ENCODE measurements around the gene HABP2. TPM values are rescaled to one million over a fixed set of nuclear protein-coding genes. Genes with fewer than 3 reads are reported as not detected.

HABP2 gene
- total RNA-seq, 1 experiment from 2014 or later = 0.09 TPM

GRCh38 chr10:113620936-113621335, 68.1 kb downstream of the HABP2 start:
- ChIA-PET CTCF (no interaction called here), POLR2A (no interaction called here)
- Mint-ChIP-seq H3K4me1 (peaks cover 49% of the 10 kb centered on the region), H3K27me3 (ENCODE audit: low read depth) (peaks cover 14% of the 10 kb centered on the region; the same call in 1 of the 2 replicates), H3K4me3 (no peak overlapping the region), H3K27ac (no peak overlapping the region), H3K36me3 (no peaks in the 10 kb centered on the region), H3K9me3 (no peaks in the 10 kb centered on the region)
- DNase-seq (ENCODE audit: low spot score) (no peak), ATAC-seq (no peak)
- TF ChIP-seq IRF1 (CRISPR knock-in tag; IDR thresholded peaks at IDR 0.05) = no peak
- no peak for TF ChIP-seq JUN (CRISPR knock-in tag; IDR thresholded peaks at IDR 0.05)
- no peak for TF ChIP-seq ATF1 (CRISPR knock-in tag; IDR thresholded peaks at IDR 0.05)
- TF ChIP-seq EMX1 (CRISPR knock-in tag; IDR thresholded peaks at IDR 0.05) = no peak
- TF ChIP-seq CTCF (IDR thresholded peaks at IDR 0.05) = no peak
- no peak for TF ChIP-seq NR2C2 (CRISPR knock-in tag; IDR thresholded peaks at IDR 0.05)
- no peak for TF ChIP-seq TEAD1 (CRISPR knock-in tag; IDR thresholded peaks at IDR 0.05)
- TF ChIP-seq MYBL2 (CRISPR knock-in tag; IDR thresholded peaks at IDR 0.05) = no peak
- TF ChIP-seq JAZF1 (CRISPR knock-in tag; IDR thresholded peaks at IDR 0.05) = no peak
- no peak for TF ChIP-seq TEAD4 (CRISPR knock-in tag; IDR thresholded peaks at IDR 0.05)
- no peak for TF ChIP-seq ZNF263 (CRISPR knock-in tag; IDR thresholded peaks at IDR 0.05; ENCODE audit: low read depth)
- TF ChIP-seq FOXP1 (CRISPR knock-in tag; IDR thresholded peaks at IDR 0.05; ENCODE audit: borderline replicate concordance) = no peak
- TF ChIP-seq SOX15 (CRISPR knock-in tag; IDR thresholded peaks at IDR 0.05) = no peak
- TF ChIP-seq RELA (CRISPR knock-in tag; IDR thresholded peaks at IDR 0.05; ENCODE audit: borderline replicate concordance) = no peak
- no peak for TF ChIP-seq FOXK1 (CRISPR knock-in tag; IDR thresholded peaks at IDR 0.05)
- TF ChIP-seq SMAD4 (CRISPR knock-in tag; IDR thresholded peaks at IDR 0.05) = no peak

GRCh38 chr10:113621799-113622198, 68.9 kb downstream of the HABP2 start:
- Mint-ChIP-seq H3K4me1 (peaks cover 40% of the 10 kb centered on the region), H3K9me3 (no peaks in the 10 kb centered on the region), H3K4me3 (no peak overlapping the region), H3K36me3 (no peaks in the 10 kb centered on the region), H3K27ac (no peak overlapping the region), H3K27me3 (ENCODE audit: low read depth) (peaks cover 14% of the 10 kb centered on the region; the same call in 1 of the 2 replicates)
- ChIA-PET CTCF (interaction anchor here (1.5 kb wide), 1 partner anchor 57 kb away, joined by 4 read pairs; no protein-coding TSS in a partner anchor), POLR2A (no interaction called here)
- no peak for DNase-seq (ENCODE audit: low spot score)
- ATAC-seq = no peak
- TF ChIP-seq FOXP1 (CRISPR knock-in tag; IDR thresholded peaks at IDR 0.05; ENCODE audit: borderline replicate concordance) (no peak), NR2C2 (CRISPR knock-in tag; IDR thresholded peaks at IDR 0.05) (no peak), CTCF (IDR thresholded peaks at IDR 0.05) (no peak), ELF4 (CRISPR knock-in tag; IDR thresholded peaks at IDR 0.05; ENCODE audit: low read depth) (no peak), MXD4 (CRISPR knock-in tag; IDR thresholded peaks at IDR 0.05; ENCODE audit: borderline replicate concordance) (no peak), ZNF671 (CRISPR knock-in tag; IDR thresholded peaks at IDR 0.05) (no peak), ESRRA (CRISPR knock-in tag; IDR thresholded peaks at IDR 0.05; ENCODE audit: borderline replicate concordance) (no peak), ZMAT4 (CRISPR knock-in tag; IDR thresholded peaks at IDR 0.05) (no peak), ATF2 (CRISPR knock-in tag; IDR thresholded peaks at IDR 0.05; ENCODE audit: borderline replicate concordance, low read depth) (no peak), FOXP4 (CRISPR knock-in tag; IDR thresholded peaks at IDR 0.05) (no peak), SMAD3 (CRISPR knock-in tag; IDR thresholded peaks at IDR 0.05; ENCODE audit: borderline replicate concordance) (no peak), HMGXB4 (CRISPR knock-in tag; IDR thresholded peaks at IDR 0.05) (no peak), IRF2 (CRISPR knock-in tag; IDR thresholded peaks at IDR 0.05; ENCODE audit: borderline replicate concordance, low read depth) (no peak)

Measured in WTC11 (cell line).